HepG2 (cell line): Measurements from ENCODE around the gene LAMB2. TPM values are rescaled to one million over a fixed set of nuclear protein-coding genes. Genes with fewer than 3 reads are reported as not detected.

Source experiments
- AGO1 ChIP-seq: fragments of 200-400 bp; formaldehyde crosslinking; IDR thresholded peaks from 2 replicates; pipeline ENCODE4 v1.6.1; 2017; ENCODE audit warnings: mild to moderate bottlenecking, low read depth, low read length, moderate library complexity; ENCODE audit not compliant: poor library complexity, severe bottlenecking
- BRCA1 ChIP-seq: sonication (generic); formaldehyde crosslinking; IDR thresholded peaks from 2 replicates; pipeline ENCODE4 v1.4.0; 2020; ENCODE audit warnings: missing genetic modification reagents
- EEA1 ChIP-seq: sonication (generic); formaldehyde crosslinking; IDR thresholded peaks from 2 replicates; pipeline ENCODE4 v1.5.1; 2020; ENCODE audit warnings: mild to moderate bottlenecking, missing genetic modification reagents, borderline replicate concordance
- ELF1 ChIP-seq: sonication (generic); formaldehyde crosslinking; IDR thresholded peaks from 2 replicates; pipeline ENCODE4 v1.4.0; 2020; ENCODE audit warnings: missing genetic modification reagents
- LBX2 ChIP-seq: sonication (generic); formaldehyde crosslinking; IDR thresholded peaks from 2 replicates; pipeline ENCODE4 v1.5.0; 2020; ENCODE audit warnings: missing genetic modification reagents, mild to moderate bottlenecking, borderline replicate concordance
- MAFG ChIP-seq: sonication (generic); formaldehyde crosslinking; IDR thresholded peaks from 2 replicates; pipeline ENCODE4 v1.5.1; 2020; ENCODE audit warnings: mild to moderate bottlenecking, missing genetic modification reagents
- MBD4 ChIP-seq: IDR thresholded peaks from 2 replicates; pipeline ENCODE4 v1.6.1; 2012; ENCODE audit warnings: low read length, inconsistent platforms, borderline replicate concordance
- MEF2D ChIP-seq: sonication (generic); formaldehyde crosslinking; IDR thresholded peaks from 2 replicates; pipeline ENCODE4 v1.5.1; 2020; ENCODE audit warnings: mild to moderate bottlenecking, missing genetic modification reagents
- MEIS2 ChIP-seq: sonication (generic); formaldehyde crosslinking; IDR thresholded peaks from 2 replicates; pipeline ENCODE4 v1.9.0; 2021; ENCODE audit warnings: mild to moderate bottlenecking, missing genetic modification reagents
- MYC ChIP-seq: sonication (generic); formaldehyde crosslinking; IDR thresholded peaks from 2 replicates; pipeline ENCODE4 v1.9.0; 2021; ENCODE audit warnings: missing genetic modification reagents, borderline replicate concordance
- NR2F2 ChIP-seq: IDR thresholded peaks from 2 replicates; pipeline ENCODE4 v1.6.1; 2012; ENCODE audit warnings: low read depth, inconsistent platforms, borderline replicate concordance
- NR2F6 ChIP-seq, 2 experiments: IDR thresholded peaks; 2 replicates each; pipeline ENCODE4 v1.6.1; 2016; ENCODE audit warnings: antibody characterized with exemption in 1 of 2, mild to moderate bottlenecking in 1 of 2
- RORA ChIP-seq: sonication (generic); formaldehyde crosslinking; IDR thresholded peaks from 2 replicates; pipeline ENCODE4 v1.5.0; 2020; ENCODE audit warnings: mild to moderate bottlenecking, missing genetic modification reagents, moderate library complexity
- SIX1 ChIP-seq: sonication (generic); formaldehyde crosslinking; IDR thresholded peaks from 2 replicates; pipeline ENCODE4 v1.4.0; 2020; ENCODE audit warnings: missing genetic modification reagents, borderline replicate concordance
- SPEN ChIP-seq: sonication (generic); formaldehyde crosslinking; IDR thresholded peaks from 2 replicates; pipeline ENCODE4 v1.5.1; 2020; ENCODE audit warnings: low read depth, mild to moderate bottlenecking, missing genetic modification reagents
- SSRP1 ChIP-seq: IDR thresholded peaks from 2 replicates; pipeline ENCODE4 v1.6.1; 2016; ENCODE audit warnings: control low read depth
- TCF7L2 ChIP-seq: IDR thresholded peaks from 2 replicates; pipeline ENCODE4 v1.6.1; 2011; ENCODE audit warnings: mild to moderate bottlenecking, low read depth, low read length, moderate library complexity
- ZNF10 ChIP-seq: sonication (generic); formaldehyde crosslinking; IDR thresholded peaks from 2 replicates; pipeline ENCODE4 v1.4.0; 2020; ENCODE audit warnings: mild to moderate bottlenecking, low read depth, missing genetic modification reagents, borderline replicate concordance
- ZNF335 ChIP-seq: sonication (generic); formaldehyde crosslinking; IDR thresholded peaks from 2 replicates; pipeline ENCODE4 v1.4.0; 2020; ENCODE audit warnings: missing genetic modification reagents
- ZNF414 ChIP-seq: sonication (generic); formaldehyde crosslinking; IDR thresholded peaks from 2 replicates; pipeline ENCODE4 v1.5.0; 2020; ENCODE audit warnings: missing genetic modification reagents
- ZNF44 ChIP-seq: sonication (generic); formaldehyde crosslinking; IDR thresholded peaks from 2 replicates; pipeline ENCODE4 v1.5.1; 2020; ENCODE audit warnings: mild to moderate bottlenecking, missing genetic modification reagents
- ZNF83 ChIP-seq: sonication (generic); formaldehyde crosslinking; IDR thresholded peaks from 2 replicates; pipeline ENCODE4 v1.4.0; 2020; ENCODE audit warnings: missing genetic modification reagents, mild to moderate bottlenecking, borderline replicate concordance
- polyA plus RNA-seq, 8 experiments: library from polyadenylated mRNA; depleted of rRNA in 3 of 8; stranded (reverse) in 7 of 8; unstranded in 1 of 8; fragments of >200 nt; fragmentation: Illumina TruSeq in 4 of 8; extraction: Trizol in 4 of 8; gene quantifications; 2 replicates each; pipeline versions ENCODE4 v1.2.1 to v1.2.3, GENCODE V29; 2011 to 2016; ENCODE audit warnings: low read depth in 4 of 8, missing spikeins in 1 of 8, mixed read lengths in 1 of 8; ENCODE audit not compliant: insufficient read depth in 1 of 8
- total RNA-seq, 5 experiments: library from RNA; depleted of rRNA; stranded (reverse); fragments of >200 nt; fragmentation: Illumina TruSeq; extraction: Trizol; gene quantifications; 2 replicates each; pipeline ENCODE4 v1.2.3, GENCODE V29; 2016; ENCODE audit warnings: low read depth in 1 of 5
- TF ChIP-seq, protein P1 (sequence below): sonication (generic); formaldehyde crosslinking; IDR thresholded peaks from 2 replicates; pipeline ENCODE4 v1.4.0; 2020; ENCODE audit warnings: missing genetic modification reagents
- TF ChIP-seq, protein P2 (sequence below): sonication (generic); formaldehyde crosslinking; IDR thresholded peaks from 2 replicates; pipeline ENCODE4 v1.5.1; 2020; ENCODE audit warnings: missing genetic modification reagents, mild to moderate bottlenecking, borderline replicate concordance

LAMB2 gene
- total and polyA plus RNA-seq, 2 of the 13 experiments (the other 11 are each of a cell fraction or from before 2014, with no cell fraction given) = 208 to 443 TPM

- TF ChIP-seq, protein P1, sequence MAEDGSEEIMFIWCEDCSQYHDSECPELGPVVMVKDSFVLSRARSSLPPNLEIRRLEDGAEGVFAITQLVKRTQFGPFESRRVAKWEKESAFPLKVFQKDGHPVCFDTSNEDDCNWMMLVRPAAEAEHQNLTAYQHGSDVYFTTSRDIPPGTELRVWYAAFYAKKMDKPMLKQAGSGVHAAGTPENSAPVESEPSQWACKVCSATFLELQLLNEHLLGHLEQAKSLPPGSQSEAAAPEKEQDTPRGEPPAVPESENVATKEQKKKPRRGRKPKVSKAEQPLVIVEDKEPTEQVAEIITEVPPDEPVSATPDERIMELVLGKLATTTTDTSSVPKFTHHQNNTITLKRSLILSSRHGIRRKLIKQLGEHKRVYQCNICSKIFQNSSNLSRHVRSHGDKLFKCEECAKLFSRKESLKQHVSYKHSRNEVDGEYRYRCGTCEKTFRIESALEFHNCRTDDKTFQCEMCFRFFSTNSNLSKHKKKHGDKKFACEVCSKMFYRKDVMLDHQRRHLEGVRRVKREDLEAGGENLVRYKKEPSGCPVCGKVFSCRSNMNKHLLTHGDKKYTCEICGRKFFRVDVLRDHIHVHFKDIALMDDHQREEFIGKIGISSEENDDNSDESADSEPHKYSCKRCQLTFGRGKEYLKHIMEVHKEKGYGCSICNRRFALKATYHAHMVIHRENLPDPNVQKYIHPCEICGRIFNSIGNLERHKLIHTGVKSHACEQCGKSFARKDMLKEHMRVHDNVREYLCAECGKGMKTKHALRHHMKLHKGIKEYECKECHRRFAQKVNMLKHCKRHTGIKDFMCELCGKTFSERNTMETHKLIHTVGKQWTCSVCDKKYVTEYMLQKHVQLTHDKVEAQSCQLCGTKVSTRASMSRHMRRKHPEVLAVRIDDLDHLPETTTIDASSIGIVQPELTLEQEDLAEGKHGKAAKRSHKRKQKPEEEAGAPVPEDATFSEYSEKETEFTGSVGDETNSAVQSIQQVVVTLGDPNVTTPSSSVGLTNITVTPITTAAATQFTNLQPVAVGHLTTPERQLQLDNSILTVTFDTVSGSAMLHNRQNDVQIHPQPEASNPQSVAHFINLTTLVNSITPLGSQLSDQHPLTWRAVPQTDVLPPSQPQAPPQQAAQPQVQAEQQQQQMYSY = peak; percentile 63; the same call in 1 of the 2 replicates
- 0 out of 2 replicates have a peak, but pooled peaks have one; percentile 47 for TF ChIP-seq ZNF83 (CRISPR knock-in tag)
- peak; percentile 78; the same call in 1 of the 2 replicates for TF ChIP-seq MYC (CRISPR knock-in tag)
- peak; percentile 88 for TF ChIP-seq ELF1 (CRISPR knock-in tag)
- peak; percentile 65; the same call in 1 of the 2 replicates for TF ChIP-seq MEIS2
- TF ChIP-seq NR2F6 (IDR thresholded peaks at IDR 0.05) = no peak
- TF ChIP-seq NR2F6 (CRISPR knock-in tag; IDR thresholded peaks at IDR 0.05) = 0 out of 2 replicates have a peak, but pooled peaks have one; percentile 13
- TF ChIP-seq ZNF44 = no peak
- peak; percentile 60; the same call in 1 of the 2 replicates for TF ChIP-seq EEA1 (CRISPR knock-in tag)
- peak; percentile 35; the same call in 1 of the 2 replicates for TF ChIP-seq ZNF335 (CRISPR knock-in tag)
- TF ChIP-seq MEF2D (CRISPR knock-in tag) = no peak; the same call in 1 of the 2 replicates
- no peak for TF ChIP-seq MAFG
- no peak for TF ChIP-seq MBD4
- TF ChIP-seq TCF7L2 = no peak
- TF ChIP-seq SIX1 = no peak
- no peak for TF ChIP-seq SSRP1
- no peak for TF ChIP-seq RORA (CRISPR knock-in tag)
- TF ChIP-seq SPEN = peak; percentile 93
- TF ChIP-seq ZNF414 (CRISPR knock-in tag) = no peak
- 0 out of 2 replicates have a peak, but pooled peaks have one; percentile 78 for TF ChIP-seq BRCA1
- TF ChIP-seq LBX2 (CRISPR knock-in tag) = no peak
- TF ChIP-seq, protein P2, sequence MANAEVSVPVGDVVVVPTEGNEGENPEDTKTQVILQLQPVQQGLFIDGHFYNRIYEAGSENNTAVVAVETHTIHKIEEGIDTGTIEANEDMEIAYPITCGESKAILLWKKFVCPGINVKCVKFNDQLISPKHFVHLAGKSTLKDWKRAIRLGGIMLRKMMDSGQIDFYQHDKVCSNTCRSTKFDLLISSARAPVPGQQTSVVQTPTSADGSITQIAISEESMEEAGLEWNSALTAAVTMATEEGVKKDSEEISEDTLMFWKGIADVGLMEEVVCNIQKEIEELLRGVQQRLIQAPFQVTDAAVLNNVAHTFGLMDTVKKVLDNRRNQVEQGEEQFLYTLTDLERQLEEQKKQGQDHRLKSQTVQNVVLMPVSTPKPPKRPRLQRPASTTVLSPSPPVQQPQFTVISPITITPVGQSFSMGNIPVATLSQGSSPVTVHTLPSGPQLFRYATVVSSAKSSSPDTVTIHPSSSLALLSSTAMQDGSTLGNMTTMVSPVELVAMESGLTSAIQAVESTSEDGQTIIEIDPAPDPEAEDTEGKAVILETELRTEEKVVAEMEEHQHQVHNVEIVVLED = peak; percentile 85; the same call in 1 of the 2 replicates
- TF ChIP-seq AGO1 = peak; percentile 72
- peak; percentile 24; the same call in 1 of the 2 replicates for TF ChIP-seq NR2F2
- TF ChIP-seq ZNF10 (CRISPR knock-in tag) = no peak
Measured at GRCh38 chr3:49120438-49121131, 12.3 kb downstream of the LAMB2 start, which contains the start of gene USP19 (continued).
